SK-N-MC (cell line): Measurements from ENCODE around the gene IL1RAP.
A peak's percentile ranks its signal among the peaks of the same experiment; 100 is the strongest.

Experiments used
- DNase-seq: peaks from one replicate; pipeline ENCODE4 v3.0.0-alpha.2; 2011; ENCODE audit warnings: low read depth, low spot score
- H3K27ac ChIP-seq: fragments of 200-600 bp; sonication (generic); 2 replicates; pipeline ENCODE4 v1.5.1; 2016; ENCODE audit warnings: mixed run types
- H3K36me3 ChIP-seq: fragments of 200-600 bp; sonication (generic); 2 replicates; pipeline ENCODE4 v1.6.1; 2017; ENCODE audit warnings: antibody characterized with exemption, low read length, mixed read lengths; ENCODE audit not compliant: insufficient read depth
- H3K4me3 ChIP-seq: fragments of 200-600 bp; sonication (generic); 2 replicates; pipeline ENCODE4 v1.5.1; 2016
- H3K9ac ChIP-seq: fragments of 200-600 bp; sonication (generic); 2 replicates; pipeline ENCODE4 v1.8.0; 2017; ENCODE audit warnings: mixed run types, mixed read lengths; ENCODE audit not compliant: insufficient read length
- H3K9me3 ChIP-seq: fragments of 200-600 bp; sonication (generic); 2 replicates; pipeline ENCODE4 v1.6.1; 2017; ENCODE audit warnings: low read depth, mild to moderate bottlenecking, antibody characterized with exemption, low read length, moderate library complexity, mixed read lengths
- EZH2 ChIP-seq: fragments of 200-600 bp; sonication (generic); IDR thresholded peaks from one replicate; pipeline ENCODE4 v1.6.1; 2017; ENCODE audit warnings: antibody characterized with exemption
- FOXP2 ChIP-seq: optimal IDR thresholded peaks from 2 replicates; pipeline ENCODE3; 2011; ENCODE audit warnings: mild to moderate bottlenecking, moderate library complexity; ENCODE audit not compliant: insufficient read depth; ENCODE audit errors: extremely low read length, control extremely low read depth
- POLR2AphosphoS5 ChIP-seq: IDR thresholded peaks from 2 replicates; pipeline ENCODE4 v1.6.1; 2012; ENCODE audit warnings: mild to moderate bottlenecking, low read depth, low read length, borderline replicate concordance

IL1RAP gene

DNA sequence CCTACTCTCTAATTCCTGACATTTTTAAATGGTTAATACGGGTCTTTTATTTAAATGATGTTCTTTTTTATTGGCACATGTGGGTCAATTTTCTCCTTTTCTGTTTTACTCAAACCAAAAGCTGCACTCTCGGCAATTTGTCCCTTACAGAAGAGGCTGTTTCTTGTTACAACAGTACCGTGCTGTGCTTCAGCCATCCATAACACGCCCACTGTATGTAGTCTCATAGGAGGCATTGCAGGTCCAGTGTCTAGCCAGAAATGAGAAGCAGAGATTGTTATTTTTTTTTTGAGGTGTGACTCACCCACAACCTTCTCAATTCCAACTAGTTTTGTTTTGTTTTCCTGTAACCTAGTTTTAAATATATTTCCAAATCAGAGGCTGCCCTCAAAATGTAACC, 184.0 kb downstream of the IL1RAP start:
- peak; percentile 91 for DNase-seq
- TF ChIP-seq POLR2AphosphoS5 (0 out of 2 replicates have a peak, but pooled peaks have one; percentile 52), FOXP2 (no peak)
- H3K27ac ChIP-seq: peak overlapping the region; percentile 99
- peak overlapping the region; percentile 63 for H3K9ac ChIP-seq
- H3K9me3 ChIP-seq: no peaks in the 10 kb centered on the region
- no peaks in the 10 kb centered on the region for H3K36me3 ChIP-seq
- peak overlapping the region; percentile 67 for H3K4me3 ChIP-seq

DNA sequence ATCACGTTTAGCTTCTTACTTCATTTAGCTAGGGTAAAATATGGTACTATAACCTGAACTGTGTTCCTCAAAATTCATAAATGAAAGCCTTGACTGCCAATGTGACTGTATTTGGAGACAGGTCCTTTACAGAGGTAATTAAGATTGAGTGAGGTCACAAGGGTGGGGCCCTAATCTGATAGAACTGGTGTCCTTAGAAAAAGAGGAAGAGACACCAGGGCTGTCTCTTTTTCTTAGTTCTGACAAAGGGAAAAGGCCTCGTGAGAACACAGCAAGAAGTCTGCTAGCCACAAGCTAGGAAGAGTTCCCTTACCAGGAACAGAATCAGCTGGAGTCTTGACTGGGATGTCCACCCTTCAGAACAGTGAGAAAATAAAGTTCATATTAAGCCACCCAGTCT, 185.9 kb downstream of the IL1RAP start:
- H3K27ac ChIP-seq: no peak overlapping the region
- DNase-seq: no peak
- no peaks in the 10 kb centered on the region for H3K9me3 ChIP-seq
- H3K4me3 ChIP-seq: no peak overlapping the region
- no peaks in the 10 kb centered on the region for H3K36me3 ChIP-seq
- no peak overlapping the region for H3K9ac ChIP-seq
- TF ChIP-seq EZH2 (no peak), FOXP2 (no peak), POLR2AphosphoS5 (no peak)

DNA sequence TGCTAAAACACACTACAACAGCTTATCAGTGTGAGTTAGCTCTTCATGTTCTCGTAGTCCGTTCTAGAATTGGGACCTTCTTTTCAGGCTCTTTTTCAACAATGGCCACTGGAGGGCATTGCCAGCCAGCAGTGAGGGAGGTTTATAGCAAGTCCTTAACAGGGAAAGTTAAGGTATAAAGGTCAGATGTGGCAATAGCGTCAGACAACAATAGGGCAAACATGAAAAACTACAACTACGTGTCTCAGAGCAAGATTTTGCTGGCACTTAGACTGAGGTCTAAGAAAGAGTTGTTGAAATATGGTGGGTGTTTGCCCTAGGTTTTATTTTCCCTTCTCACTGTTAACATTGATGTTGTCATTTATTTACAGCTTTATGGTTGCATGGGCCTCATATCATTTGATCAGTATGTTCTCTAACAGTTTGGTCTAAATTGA, 187.2 kb downstream of the IL1RAP start:
- H3K9ac ChIP-seq: peak overlapping the region; percentile 37
- TF ChIP-seq POLR2AphosphoS5 (no peak), EZH2 (no peak), FOXP2 (peak; percentile 65)
- H3K4me3 ChIP-seq: 0 out of 2 replicates have a peak overlapping the region, but pooled peaks have one; percentile 5
- peak overlapping the region; percentile 16; the same call in 1 of the 2 replicates for H3K27ac ChIP-seq
- no peak for DNase-seq
- H3K9me3 ChIP-seq: no peaks in the 10 kb centered on the region
- no peaks in the 10 kb centered on the region for H3K36me3 ChIP-seq

DNA sequence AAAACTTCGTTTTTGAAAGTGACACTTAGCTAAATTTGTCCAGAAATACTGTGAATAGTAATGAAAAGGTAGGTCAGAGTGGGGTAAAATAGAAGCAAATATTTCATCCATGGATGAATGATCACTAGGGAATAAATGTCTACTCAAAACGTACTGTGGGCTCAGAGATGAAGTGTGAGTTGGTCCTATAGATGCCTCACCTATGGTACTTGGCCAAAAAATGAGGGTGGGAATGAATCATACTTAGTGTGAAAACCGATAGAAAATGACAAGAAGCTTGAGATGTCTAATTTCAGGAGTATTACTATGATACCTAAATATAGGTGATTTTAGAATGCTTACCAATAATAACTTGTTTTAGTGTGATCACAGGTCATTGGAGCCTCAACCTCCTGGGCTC, 192.7 kb downstream of the IL1RAP start:
- DNase-seq: no peak
- H3K36me3 ChIP-seq: no peaks in the 10 kb centered on the region
- TF ChIP-seq POLR2AphosphoS5 (no peak), FOXP2 (no peak)

More for the DNA sequence above, 192.7 kb downstream of the IL1RAP start:
- Histone ChIP-seq H3K9me3 (no peaks in the 10 kb centered on the region), H3K9ac (no peak overlapping the region), H3K4me3 (no peak overlapping the region), H3K27ac (no peak overlapping the region)
